Peyer's patch (tissue), 4 donors: ENCODE results near the gene THOC6.

Experiments used
- POLR2A ChIP-seq, 2 donors: fragments of 450-650 bp; IDR thresholded peaks; one replicate each; pipeline ENCODE4 v1.5.1; 2017; ENCODE audit warnings: antibody characterized with exemption in 2 of 2, mild to moderate bottlenecking in 2 of 2, moderate library complexity in 2 of 2
- TF ChIP-seq, protein P1 (sequence below), 6 experiments: fragments of 450-650 bp in 4 of 6; fragments of 200-600 bp in 2 of 6; sonication (generic) in 1 of 6; IDR thresholded peaks; one replicate each; pipeline ENCODE4 v1.5.1; 2017 to 2019; ENCODE audit warnings: antibody characterized with exemption in 6 of 6, mild to moderate bottlenecking in 3 of 6, moderate library complexity in 1 of 6

GRCh38 chr16:3050487-3050886, 26.7 kb downstream of the THOC6 start:
- no peak for TF ChIP-seq POLR2A (IDR thresholded peaks at IDR 0.05)
- TF ChIP-seq, protein P1, sequence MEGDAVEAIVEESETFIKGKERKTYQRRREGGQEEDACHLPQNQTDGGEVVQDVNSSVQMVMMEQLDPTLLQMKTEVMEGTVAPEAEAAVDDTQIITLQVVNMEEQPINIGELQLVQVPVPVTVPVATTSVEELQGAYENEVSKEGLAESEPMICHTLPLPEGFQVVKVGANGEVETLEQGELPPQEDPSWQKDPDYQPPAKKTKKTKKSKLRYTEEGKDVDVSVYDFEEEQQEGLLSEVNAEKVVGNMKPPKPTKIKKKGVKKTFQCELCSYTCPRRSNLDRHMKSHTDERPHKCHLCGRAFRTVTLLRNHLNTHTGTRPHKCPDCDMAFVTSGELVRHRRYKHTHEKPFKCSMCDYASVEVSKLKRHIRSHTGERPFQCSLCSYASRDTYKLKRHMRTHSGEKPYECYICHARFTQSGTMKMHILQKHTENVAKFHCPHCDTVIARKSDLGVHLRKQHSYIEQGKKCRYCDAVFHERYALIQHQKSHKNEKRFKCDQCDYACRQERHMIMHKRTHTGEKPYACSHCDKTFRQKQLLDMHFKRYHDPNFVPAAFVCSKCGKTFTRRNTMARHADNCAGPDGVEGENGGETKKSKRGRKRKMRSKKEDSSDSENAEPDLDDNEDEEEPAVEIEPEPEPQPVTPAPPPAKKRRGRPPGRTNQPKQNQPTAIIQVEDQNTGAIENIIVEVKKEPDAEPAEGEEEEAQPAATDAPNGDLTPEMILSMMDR (IDR thresholded peaks at IDR 0.05): no peak
